Measurements from ENCODE around the gene ZNF609. TPM values are rescaled to one million over a fixed set of nuclear protein-coding genes. Genes with fewer than 3 reads are reported as not detected.
"Not testable (repeated sequence)": the region's sequence is repeated elsewhere in the genome, so short reads cannot be mapped to it uniquely, and the experiment has no call there.

Gene ZNF609
- total RNA-seq, 4 donors from 2014 or later = 38.3 to 53.7 (median 45.3) TPM

DNA sequence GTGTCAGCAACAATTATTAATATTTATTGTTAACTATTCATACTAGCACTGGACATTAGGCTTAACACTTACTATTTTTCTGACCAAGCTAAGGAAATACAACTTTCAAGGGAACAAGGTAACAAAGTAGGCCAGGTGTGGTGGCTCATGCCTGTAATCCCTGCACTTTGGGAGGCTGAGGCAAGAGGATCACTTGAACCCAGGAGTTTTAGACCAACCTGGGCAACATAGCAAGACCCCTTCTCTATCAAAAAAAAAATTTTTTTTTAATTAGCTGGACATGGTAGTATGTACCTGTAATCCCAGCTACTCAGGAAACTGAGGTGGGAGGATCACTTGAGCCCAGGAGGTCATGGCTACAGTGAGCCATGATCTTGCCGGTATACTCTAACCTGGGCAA, 183.3 kb downstream of the ZNF609 start:
- no peaks in the 10 kb centered on the region for H3K27me3 ChIP-seq
- intact Hi-C loops (cut with DNase I) = no loop called here
- TF ChIP-seq CTCF (IDR thresholded peaks at IDR 0.05) = no peak
- no peak for TF ChIP-seq POLR2A (IDR thresholded peaks at IDR 0.05; ENCODE audit: low read depth)
- TF ChIP-seq POLR2AphosphoS5 (IDR thresholded peaks at IDR 0.05) = no peak
- TF ChIP-seq EP300 (IDR thresholded peaks at IDR 0.05) = no peak
- no peak overlapping the region for H3K27ac ChIP-seq (replicated peaks in 1 of 4)
- no peak overlapping the region for H3K4me3 ChIP-seq
- H3K36me3 ChIP-seq = no peaks in the 10 kb centered on the region
- WGBS = 93% methylated on average over 1 of the region's 1 CpG
- no peak for DNase-seq (ENCODE audit: extremely low spot score)
- H3K9me3 ChIP-seq = no peaks in the 10 kb centered on the region
- peaks cover 0 to 23% (median 23%) of the 10 kb centered on the region in 4 donors for H3K4me1 ChIP-seq

DNA sequence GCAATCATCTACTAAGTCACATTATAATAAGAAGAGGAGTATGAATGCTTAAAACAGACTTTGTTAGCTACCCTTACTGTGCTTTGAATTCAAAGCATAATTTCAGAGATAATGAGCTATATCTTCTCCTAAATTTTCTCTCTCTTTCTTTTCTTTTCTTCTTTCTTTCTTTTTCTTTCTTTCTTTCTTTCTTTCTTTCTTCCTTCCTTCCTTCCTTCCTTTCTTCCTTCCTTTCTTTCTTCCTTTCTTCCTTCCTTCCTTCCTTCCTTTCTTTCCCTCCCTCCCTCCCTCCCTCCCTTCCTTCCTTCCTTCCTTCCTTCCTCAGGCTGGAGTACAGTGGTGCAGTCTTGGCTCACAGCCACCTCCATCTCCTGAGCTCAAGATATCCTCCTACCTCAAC, 184.4 kb downstream of the ZNF609 start:
- H3K4me1 ChIP-seq = peaks cover 0 to 12% (median 12%) of the 10 kb centered on the region in 4 donors
- intact Hi-C loops (cut with DNase I); DNase-seq (ENCODE audit: extremely low spot score); H3K27ac ChIP-seq (replicated peaks in 1 of 4); H3K4me3 ChIP-seq; H3K27me3 ChIP-seq; H3K9me3 ChIP-seq; H3K36me3 ChIP-seq: not testable (repeated sequence)

GRCh38 chr15:64645995-64646394, 185.6 kb downstream of the ZNF609 start:
- intact Hi-C loops (cut with DNase I) = no loop called here
- H3K4me3 ChIP-seq = no peak overlapping the region

DNA sequence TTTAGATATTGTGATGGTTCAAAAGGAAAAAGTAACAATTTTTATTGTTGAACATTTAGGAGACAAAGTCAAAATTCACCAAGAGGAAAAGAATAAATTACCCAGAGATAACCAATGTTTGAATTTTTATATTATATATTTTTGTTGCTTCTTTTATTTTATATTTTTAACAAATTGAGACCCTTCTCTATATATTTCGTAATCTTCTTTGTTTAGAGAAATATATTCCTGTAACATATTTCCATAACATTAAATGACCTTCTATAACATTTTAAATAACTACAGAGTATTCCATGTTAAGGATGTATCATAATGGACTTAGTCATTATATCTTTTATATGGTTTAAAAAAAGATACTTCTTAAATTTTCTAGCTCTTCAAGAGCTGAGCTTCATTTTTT, 187.0 kb downstream of the ZNF609 start:
- Histone ChIP-seq H3K27me3 (no peaks in the 10 kb centered on the region), H3K27ac (replicated peaks in 1 of 4) (no peak overlapping the region), H3K36me3 (no peaks in the 10 kb centered on the region), H3K4me3 (no peak overlapping the region), H3K4me1 (peaks cover 0 to 11% (median 4%) of the 10 kb centered on the region in 4 donors), H3K9me3 (no peaks in the 10 kb centered on the region)
- intact Hi-C loops (cut with DNase I) = no loop called here
- 96% methylated on average over 1 of the region's 1 CpG for WGBS
- DNase-seq (ENCODE audit: extremely low spot score) = no peak
- TF ChIP-seq POLR2A (IDR thresholded peaks at IDR 0.05; ENCODE audit: low read depth) = no peak
- TF ChIP-seq CTCF (IDR thresholded peaks at IDR 0.05) = no peak
- no peak for TF ChIP-seq EP300 (IDR thresholded peaks at IDR 0.05)

More at GRCh38 chr15:64645995-64646394, 185.6 kb downstream of the ZNF609 start:
- Histone ChIP-seq H3K27ac (replicated peaks in 1 of 4) (no peak overlapping the region), H3K9me3 (no peaks in the 10 kb centered on the region), H3K36me3 (no peaks in the 10 kb centered on the region), H3K4me1 (no peaks in the 10 kb centered on the region), H3K27me3 (no peaks in the 10 kb centered on the region)
- no peak for DNase-seq (ENCODE audit: extremely low spot score)
- 89% methylated on average over 1 of the region's 1 CpG for WGBS
- TF ChIP-seq EP300 (IDR thresholded peaks at IDR 0.05) (no peak), POLR2A (IDR thresholded peaks at IDR 0.05; ENCODE audit: low read depth) (no peak), CTCF (IDR thresholded peaks at IDR 0.05) (no peak), POLR2AphosphoS5 (IDR thresholded peaks at IDR 0.05) (no peak)

DNA sequence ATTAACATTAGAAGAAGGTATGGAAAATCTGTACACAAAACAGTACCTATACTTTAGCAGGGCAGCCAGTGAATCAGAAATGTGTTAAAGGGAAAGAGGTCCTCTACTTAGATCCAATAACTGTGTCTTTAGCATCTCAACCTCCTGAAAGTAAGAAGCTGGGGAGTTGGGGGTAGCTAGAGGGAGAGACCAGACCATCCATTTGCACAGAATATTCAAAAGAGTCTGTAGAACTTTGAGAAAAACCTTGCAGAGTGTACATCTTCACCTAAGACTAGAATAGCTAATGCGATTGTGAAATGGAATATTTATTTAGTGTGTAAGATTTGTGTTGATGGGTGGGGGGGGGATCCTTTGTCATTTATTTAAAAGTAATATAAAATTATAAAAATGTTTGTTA, 190.2 kb downstream of the ZNF609 start:
- peaks cover 0 to 28% (median 10%) of the 10 kb centered on the region in 4 donors for H3K4me1 ChIP-seq
- H3K9me3 ChIP-seq = no peaks in the 10 kb centered on the region
- 92% methylated on average over 1 of the region's 1 CpG for WGBS
- H3K27me3 ChIP-seq = no peaks in the 10 kb centered on the region
- no peak for TF ChIP-seq EP300 (IDR thresholded peaks at IDR 0.05)
- no peak for TF ChIP-seq CTCF (IDR thresholded peaks at IDR 0.05)
- no peak for TF ChIP-seq POLR2AphosphoS5 (IDR thresholded peaks at IDR 0.05)
- no peak for TF ChIP-seq POLR2A (IDR thresholded peaks at IDR 0.05; ENCODE audit: low read depth)
- intact Hi-C loops (cut with DNase I) = no loop called here
- H3K36me3 ChIP-seq = no peaks in the 10 kb centered on the region
- no peak overlapping the region for H3K4me3 ChIP-seq
- DNase-seq (ENCODE audit: extremely low spot score) = no peak
- H3K27ac ChIP-seq (replicated peaks in 1 of 4) = no peak overlapping the region
